Measurements from ENCODE around the gene CALCOCO2.
"Not testable (repeated sequence)": the region's sequence is repeated elsewhere in the genome, so short reads cannot be mapped to it uniquely, and the experiment has no call there.

CALCOCO2 gene

GRCh38 chr17:48830840-48831548 is at the start of gene CALCOCO2:
Gene CALCOCO2 (plus strand): TSS chr17:48831035. CDS start chr17:48841708, 10,673 bp downstream.
- ATAC-seq (ENCODE audit: low read depth), result peak; percentile 88
- Mint-ChIP-seq H3K9me3 (no peaks in the 10 kb centered on the region), H3K27ac (peak within 1 kb of the TSS; percentile 98), H3K36me3 (peaks cover 2% of the 10 kb centered on the region), H3K4me3 (peak within 1 kb of the TSS; percentile 98), H3K27me3 (peaks cover 3% of the 10 kb centered on the region), H3K4me1 (peaks cover 12% of the 10 kb centered on the region)
- DNase-seq (ENCODE audit: low spot score in 2 of 2), result peak; percentile 77 to 78

GRCh38 chr17:48787828-48788227 is 43.0 kb upstream of the CALCOCO2 start:
- no peak for DNase-seq (ENCODE audit: low spot score in 2 of 2)
- no peak for ATAC-seq (ENCODE audit: low read depth)
- Mint-ChIP-seq H3K27me3 (peaks cover 17% of the 10 kb centered on the region), H3K4me1 (no peaks in the 10 kb centered on the region), H3K36me3 (no peaks in the 10 kb centered on the region), H3K27ac (no peak overlapping the region), H3K9me3 (no peaks in the 10 kb centered on the region), H3K4me3 (no peak overlapping the region)

GRCh38 chr17:48790607-48791127 is 40.2 kb upstream of the CALCOCO2 start:
- Mint-ChIP-seq H3K27ac (no peak overlapping the region), H3K27me3 (peaks cover 24% of the 10 kb centered on the region), H3K9me3 (no peaks in the 10 kb centered on the region), H3K36me3 (no peaks in the 10 kb centered on the region), H3K4me1 (no peaks in the 10 kb centered on the region), H3K4me3 (no peak overlapping the region)
- no peak for DNase-seq (ENCODE audit: low spot score in 2 of 2)
- no peak for ATAC-seq (ENCODE audit: low read depth)

- H3K4me1 Mint-ChIP-seq, result no peaks in the 10 kb centered on the region
- H3K27me3 Mint-ChIP-seq, result peaks cover 20% of the 10 kb centered on the region
- no peak overlapping the region for H3K4me3 Mint-ChIP-seq
- DNase-seq (ENCODE audit: low spot score in 2 of 2) (no peak), ATAC-seq (ENCODE audit: low read depth) (peak; percentile 51)
- no peaks in the 10 kb centered on the region for H3K36me3 Mint-ChIP-seq
- H3K27ac Mint-ChIP-seq, result no peak overlapping the region
- no peaks in the 10 kb centered on the region for H3K9me3 Mint-ChIP-seq
Measured at GRCh38 chr17:48791128-48792032, 39.5 kb upstream of the CALCOCO2 start.

- Mint-ChIP-seq H3K27ac (no peak overlapping the region), H3K27me3 (peaks cover 21% of the 10 kb centered on the region), H3K9me3 (no peaks in the 10 kb centered on the region), H3K4me3 (no peak overlapping the region), H3K4me1 (no peaks in the 10 kb centered on the region), H3K36me3 (no peaks in the 10 kb centered on the region)
- ATAC-seq (ENCODE audit: low read depth) (no peak), DNase-seq (ENCODE audit: low spot score in 2 of 2) (no peak)
Measured at GRCh38 chr17:48792033-48792798, 38.6 kb upstream of the CALCOCO2 start.

GRCh38 chr17:48795444-48796162 is 35.2 kb upstream of the CALCOCO2 start:
- H3K9me3 Mint-ChIP-seq, result no peaks in the 10 kb centered on the region
- peaks cover 19% of the 10 kb centered on the region for H3K27me3 Mint-ChIP-seq
- no peaks in the 10 kb centered on the region for H3K4me1 Mint-ChIP-seq
- H3K36me3 Mint-ChIP-seq, result no peaks in the 10 kb centered on the region
- ATAC-seq (ENCODE audit: low read depth) (no peak), DNase-seq (ENCODE audit: low spot score in 2 of 2) (no peak)
- H3K4me3 Mint-ChIP-seq, result no peak overlapping the region
- no peak overlapping the region for H3K27ac Mint-ChIP-seq

GRCh38 chr17:48796163-48796522 is 34.7 kb upstream of the CALCOCO2 start:
- ATAC-seq (ENCODE audit: low read depth); DNase-seq (ENCODE audit: low spot score in 2 of 2); H3K36me3 Mint-ChIP-seq; H3K27ac Mint-ChIP-seq; H3K9me3 Mint-ChIP-seq; H3K4me3 Mint-ChIP-seq; H3K4me1 Mint-ChIP-seq: not testable (repeated sequence)
- H3K27me3 Mint-ChIP-seq, result peaks cover 21% of the 10 kb centered on the region

GRCh38 chr17:48799069-48799723 is 31.6 kb upstream of the CALCOCO2 start:
- H3K27ac Mint-ChIP-seq, result no peak overlapping the region
- ATAC-seq (ENCODE audit: low read depth) (peak; percentile 38), DNase-seq (ENCODE audit: low spot score in 2 of 2) (no peak)
- no peak overlapping the region for H3K4me3 Mint-ChIP-seq
- no peaks in the 10 kb centered on the region for H3K4me1 Mint-ChIP-seq
- peaks cover 11% of the 10 kb centered on the region for H3K27me3 Mint-ChIP-seq
- H3K36me3 Mint-ChIP-seq, result no peaks in the 10 kb centered on the region
- no peaks in the 10 kb centered on the region for H3K9me3 Mint-ChIP-seq

- no peak overlapping the region for H3K27ac Mint-ChIP-seq
- peaks cover 11% of the 10 kb centered on the region for H3K27me3 Mint-ChIP-seq
- no peaks in the 10 kb centered on the region for H3K4me1 Mint-ChIP-seq
- H3K4me3 Mint-ChIP-seq, result no peak overlapping the region
- H3K9me3 Mint-ChIP-seq, result no peaks in the 10 kb centered on the region
- ATAC-seq (ENCODE audit: low read depth) (no peak), DNase-seq (ENCODE audit: low spot score in 2 of 2) (no peak)
- H3K36me3 Mint-ChIP-seq, result no peaks in the 10 kb centered on the region
Measured at GRCh38 chr17:48800626-48801217, 30.1 kb upstream of the CALCOCO2 start.

- Mint-ChIP-seq H3K36me3 (no peaks in the 10 kb centered on the region), H3K4me3 (no peak overlapping the region), H3K4me1 (no peaks in the 10 kb centered on the region), H3K27me3 (peaks cover 3% of the 10 kb centered on the region), H3K27ac (no peak overlapping the region), H3K9me3 (no peaks in the 10 kb centered on the region)
- peak; percentile 81 for ATAC-seq (ENCODE audit: low read depth)
- peak; percentile 69 to 70 for DNase-seq (ENCODE audit: low spot score in 2 of 2)
Measured at GRCh38 chr17:48804936-48805411, 25.9 kb upstream of the CALCOCO2 start.

- no peaks in the 10 kb centered on the region for H3K9me3 Mint-ChIP-seq
- peaks cover 3% of the 10 kb centered on the region for H3K27me3 Mint-ChIP-seq
- H3K4me1 Mint-ChIP-seq, result no peaks in the 10 kb centered on the region
- H3K36me3 Mint-ChIP-seq, result no peaks in the 10 kb centered on the region
- DNase-seq (ENCODE audit: low spot score in 2 of 2), result no peak
- no peak overlapping the region for H3K4me3 Mint-ChIP-seq
- no peak overlapping the region for H3K27ac Mint-ChIP-seq
- no peak for ATAC-seq (ENCODE audit: low read depth)
Measured at GRCh38 chr17:48809182-48809581, 21.7 kb upstream of the CALCOCO2 start.

- peaks cover 7% of the 10 kb centered on the region for H3K27me3 Mint-ChIP-seq
- peaks cover 6% of the 10 kb centered on the region for H3K4me1 Mint-ChIP-seq
Measured at GRCh38 chr17:48812001-48812400, 18.8 kb upstream of the CALCOCO2 start.

More at GRCh38 chr17:48812001-48812400, 18.8 kb upstream of the CALCOCO2 start:
- no peak for DNase-seq (ENCODE audit: low spot score in 2 of 2)
- H3K36me3 Mint-ChIP-seq, result no peaks in the 10 kb centered on the region
- H3K27ac Mint-ChIP-seq, result no peak overlapping the region
- no peaks in the 10 kb centered on the region for H3K9me3 Mint-ChIP-seq
- no peak overlapping the region for H3K4me3 Mint-ChIP-seq
- no peak for ATAC-seq (ENCODE audit: low read depth)

Measured in memory B cell (primary cell).